ENCODE data around the gene TUBGCP2. TPM values are rescaled to one million over a fixed set of nuclear protein-coding genes. Genes with fewer than 3 reads are reported as not detected.

Gene TUBGCP2
- total and polyA plus RNA-seq, 2 donors from 2014 or later, result 61.4 to 93.3 TPM

DNA sequence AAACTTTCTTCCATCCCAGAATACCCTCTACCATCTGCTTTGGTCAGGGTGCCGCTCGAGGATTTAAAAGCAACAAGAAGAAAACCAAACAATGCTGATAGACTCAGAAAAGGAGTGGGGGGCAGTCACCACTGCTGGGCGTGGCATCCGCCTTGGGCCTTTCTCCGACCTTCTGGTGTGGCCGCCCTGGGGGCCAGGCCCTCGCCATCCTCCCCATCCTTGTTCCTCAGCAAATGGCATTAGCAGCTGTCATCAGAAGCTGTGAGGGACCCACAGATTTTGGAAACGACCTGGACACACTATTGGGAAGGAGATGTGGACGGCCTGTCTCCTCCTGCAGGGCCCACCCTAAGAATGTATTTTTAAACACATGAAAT, 4.1 kb upstream of the TUBGCP2 start:
- Histone ChIP-seq H3K9ac (ENCODE audit: low read length in 3 of 3) (no peak overlapping the region), H3K27me3 (ENCODE audit: control insufficient read depth, insufficient read depth, low read length) (no peaks in the 10 kb centered on the region), H3K9me3 (ENCODE audit: control insufficient read depth in 2 of 3, insufficient read depth in 1 of 3, low read length in 3 of 3) (no peaks in the 10 kb centered on the region), H3K4me1 (ENCODE audit: control insufficient read depth in 2 of 3, insufficient read depth in 2 of 3, low read depth in 1 of 3, low read length in 3 of 3) (peaks cover 0 to 9% (median under 1%) of the 10 kb centered on the region in 3 donors), H3K36me3 (ENCODE audit: control insufficient read depth in 2 of 3, insufficient read depth in 3 of 3, low read length in 3 of 3) (peaks cover 0 to 16% (median 2%) of the 10 kb centered on the region in 3 donors), H3K27ac (ENCODE audit: low read depth in 2 of 2, low read length in 2 of 2) (no peak overlapping the region), H3K4me3 (ENCODE audit: low read length in 3 of 3) (no peak overlapping the region)
- peak in 1 of 5 donors; percentile 59 for DNase-seq
- FAIRE-seq, result no peak
- TF ChIP-seq, protein P1, sequence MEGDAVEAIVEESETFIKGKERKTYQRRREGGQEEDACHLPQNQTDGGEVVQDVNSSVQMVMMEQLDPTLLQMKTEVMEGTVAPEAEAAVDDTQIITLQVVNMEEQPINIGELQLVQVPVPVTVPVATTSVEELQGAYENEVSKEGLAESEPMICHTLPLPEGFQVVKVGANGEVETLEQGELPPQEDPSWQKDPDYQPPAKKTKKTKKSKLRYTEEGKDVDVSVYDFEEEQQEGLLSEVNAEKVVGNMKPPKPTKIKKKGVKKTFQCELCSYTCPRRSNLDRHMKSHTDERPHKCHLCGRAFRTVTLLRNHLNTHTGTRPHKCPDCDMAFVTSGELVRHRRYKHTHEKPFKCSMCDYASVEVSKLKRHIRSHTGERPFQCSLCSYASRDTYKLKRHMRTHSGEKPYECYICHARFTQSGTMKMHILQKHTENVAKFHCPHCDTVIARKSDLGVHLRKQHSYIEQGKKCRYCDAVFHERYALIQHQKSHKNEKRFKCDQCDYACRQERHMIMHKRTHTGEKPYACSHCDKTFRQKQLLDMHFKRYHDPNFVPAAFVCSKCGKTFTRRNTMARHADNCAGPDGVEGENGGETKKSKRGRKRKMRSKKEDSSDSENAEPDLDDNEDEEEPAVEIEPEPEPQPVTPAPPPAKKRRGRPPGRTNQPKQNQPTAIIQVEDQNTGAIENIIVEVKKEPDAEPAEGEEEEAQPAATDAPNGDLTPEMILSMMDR (IDR thresholded peaks at IDR 0.05; ENCODE audit: borderline replicate concordance, extremely low read depth, insufficient read depth), result no peak
- intact Hi-C loops (cut with DNase I), result no loop called here

DNA sequence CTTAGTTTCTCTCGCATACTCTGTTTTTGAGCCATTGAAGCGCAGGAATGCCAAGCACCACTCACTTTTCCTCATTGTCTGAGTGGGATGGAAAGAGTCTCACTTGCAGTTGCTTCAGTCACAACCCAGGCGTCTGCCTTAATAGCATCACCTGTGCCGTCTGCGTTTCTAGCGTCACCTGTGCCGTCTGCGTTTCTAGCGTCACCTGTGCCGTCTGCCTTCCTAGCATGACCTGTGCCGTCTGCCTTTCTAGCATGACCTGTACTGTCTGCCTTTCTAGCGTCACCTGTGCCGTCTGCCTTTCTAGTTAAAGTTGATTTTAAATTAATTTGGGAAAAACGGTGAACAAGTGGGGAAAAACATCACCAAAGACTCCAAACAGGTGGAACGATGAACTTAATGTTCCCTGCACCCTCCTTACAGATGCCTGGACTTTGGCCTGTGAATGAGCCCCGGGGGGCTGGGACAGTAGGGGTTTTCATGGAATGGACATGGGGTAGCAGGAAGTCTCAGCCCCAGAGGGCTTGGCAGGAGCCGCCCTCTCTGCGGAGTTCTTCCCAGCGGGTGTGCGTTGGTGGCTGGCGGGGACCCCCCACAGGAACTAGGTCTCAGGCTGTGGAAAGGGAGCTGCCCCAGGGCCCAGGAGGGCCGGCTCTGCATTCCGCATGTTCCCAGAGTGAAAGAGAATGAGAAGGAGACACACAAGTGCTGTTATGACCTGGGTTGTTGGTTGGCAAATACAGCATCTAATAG, 3.5 kb upstream of the TUBGCP2 start:
- Histone ChIP-seq H3K9ac (ENCODE audit: low read length in 3 of 3) (no peak overlapping the region), H3K27me3 (ENCODE audit: control insufficient read depth, insufficient read depth, low read length) (no peaks in the 10 kb centered on the region), H3K4me3 (ENCODE audit: low read length in 3 of 3) (no peak overlapping the region), H3K9me3 (ENCODE audit: control insufficient read depth in 2 of 3, insufficient read depth in 1 of 3, low read length in 3 of 3) (no peaks in the 10 kb centered on the region), H3K36me3 (ENCODE audit: control insufficient read depth in 2 of 3, insufficient read depth in 3 of 3, low read length in 3 of 3) (peaks cover 0 to 16% (median 2%) of the 10 kb centered on the region in 3 donors), H3K4me1 (ENCODE audit: control insufficient read depth in 2 of 3, insufficient read depth in 2 of 3, low read depth in 1 of 3, low read length in 3 of 3) (peaks cover 3 to 14% (median 6%) of the 10 kb centered on the region in 3 donors), H3K27ac (ENCODE audit: low read depth in 2 of 2, low read length in 2 of 2) (no peak overlapping the region)
- intact Hi-C loops (cut with DNase I), result no loop called here
- TF ChIP-seq, protein P1 (IDR thresholded peaks at IDR 0.05; ENCODE audit: borderline replicate concordance, extremely low read depth, insufficient read depth), result no peak
- FAIRE-seq, result no peak
- peak in 1 of 5 donors; percentile 70 for DNase-seq

DNA sequence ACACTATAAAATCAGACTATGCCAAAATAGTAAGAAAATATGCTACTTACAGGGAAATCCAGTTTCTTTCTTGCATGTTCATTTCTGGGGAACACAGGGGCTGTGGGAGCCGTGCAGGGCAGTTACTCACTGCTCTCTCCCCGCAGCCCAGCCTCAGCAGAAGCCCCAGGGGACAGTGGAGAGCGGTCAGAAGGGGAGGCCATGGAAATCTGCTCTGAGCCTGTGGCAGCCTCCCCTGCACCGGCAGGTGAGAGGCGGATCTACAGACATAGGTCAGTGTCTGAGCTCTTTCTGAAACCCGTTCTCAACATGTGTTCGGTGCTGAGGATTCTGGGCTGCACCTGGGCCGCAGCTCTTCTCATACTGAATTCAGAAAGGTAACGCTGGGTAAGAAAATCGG, 2.9 kb upstream of the TUBGCP2 start:
- H3K27ac ChIP-seq (ENCODE audit: low read depth in 2 of 2, low read length in 2 of 2), result no peak overlapping the region
- H3K36me3 ChIP-seq (ENCODE audit: control insufficient read depth in 2 of 3, insufficient read depth in 3 of 3, low read length in 3 of 3), result peaks cover 0 to 16% (median 2%) of the 10 kb centered on the region in 3 donors
- no peak overlapping the region for H3K9ac ChIP-seq (ENCODE audit: low read length in 3 of 3)
- FAIRE-seq (no peak), DNase-seq (peak in 1 of 5 donors; percentile 45)
- peaks cover 3 to 19% (median 8%) of the 10 kb centered on the region in 3 donors for H3K4me1 ChIP-seq (ENCODE audit: control insufficient read depth in 2 of 3, insufficient read depth in 2 of 3, low read depth in 1 of 3, low read length in 3 of 3)
- H3K4me3 ChIP-seq (ENCODE audit: low read length in 3 of 3), result no peak overlapping the region
- intact Hi-C loops (cut with DNase I), result no loop called here
- no peaks in the 10 kb centered on the region for H3K9me3 ChIP-seq (ENCODE audit: control insufficient read depth in 2 of 3, insufficient read depth in 1 of 3, low read length in 3 of 3)
- H3K27me3 ChIP-seq (ENCODE audit: control insufficient read depth, insufficient read depth, low read length), result no peaks in the 10 kb centered on the region
- TF ChIP-seq, protein P1 (IDR thresholded peaks at IDR 0.05; ENCODE audit: borderline replicate concordance, extremely low read depth, insufficient read depth), result no peak
